ENCODE measurements around the gene UBE2K.
A peak's percentile ranks its signal among the peaks of the same experiment; 100 is the strongest.
"Not testable (repeated sequence)": the region's sequence is repeated elsewhere in the genome, so short reads cannot be mapped to it uniquely, and the experiment has no call there.

The UBE2K gene

DNA sequence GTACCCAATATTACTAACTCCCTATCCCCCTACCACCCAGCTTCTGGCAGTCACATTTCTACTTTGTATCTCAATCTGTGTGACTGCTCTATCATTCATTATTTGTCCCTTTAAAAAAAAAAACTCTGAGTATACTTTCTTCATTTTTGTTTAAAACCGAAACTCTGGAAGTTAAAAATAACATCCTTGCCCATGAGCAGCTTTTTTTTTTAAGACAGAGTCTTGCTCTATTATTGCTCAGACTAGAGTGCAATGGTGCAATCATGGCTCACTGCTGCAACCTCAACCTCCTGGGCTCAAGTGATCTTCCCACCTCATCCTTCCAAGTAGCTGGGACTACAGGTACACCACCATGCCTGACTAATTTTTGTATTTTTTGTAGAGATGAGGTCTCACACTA lies 15.8 kb downstream of the UBE2K start:
- H3K27me3 ChIP-seq (ENCODE audit: insufficient read depth, low read depth) = no peaks in the 10 kb centered on the region
- H2AFZ ChIP-seq (ENCODE audit: low read depth) = no peak overlapping the region
- no peak overlapping the region for H3K9ac ChIP-seq
- H4K20me1 ChIP-seq (ENCODE audit: insufficient read depth) = peaks cover 4% of the 10 kb centered on the region; the same call in 1 of the 2 replicates
- peaks cover 90% of the 10 kb centered on the region for H3K79me2 ChIP-seq (ENCODE audit: insufficient read depth, low read depth)
- H3K27ac ChIP-seq = peak overlapping the region; percentile 7; the same call in 1 of the 2 replicates
- no peaks in the 10 kb centered on the region for H3K36me3 ChIP-seq (ENCODE audit: insufficient read depth)
- peaks cover 55% of the 10 kb centered on the region for H3K4me1 ChIP-seq (ENCODE audit: low read depth, poor library complexity, severe bottlenecking)
- no peak overlapping the region for H3K4me3 ChIP-seq (IDR thresholded peaks at IDR 0.05; ENCODE audit: insufficient read depth, low read depth, low read length)
- H3K4me2 ChIP-seq = peak overlapping the region; percentile 26
- TF ChIP-seq, protein P1, sequence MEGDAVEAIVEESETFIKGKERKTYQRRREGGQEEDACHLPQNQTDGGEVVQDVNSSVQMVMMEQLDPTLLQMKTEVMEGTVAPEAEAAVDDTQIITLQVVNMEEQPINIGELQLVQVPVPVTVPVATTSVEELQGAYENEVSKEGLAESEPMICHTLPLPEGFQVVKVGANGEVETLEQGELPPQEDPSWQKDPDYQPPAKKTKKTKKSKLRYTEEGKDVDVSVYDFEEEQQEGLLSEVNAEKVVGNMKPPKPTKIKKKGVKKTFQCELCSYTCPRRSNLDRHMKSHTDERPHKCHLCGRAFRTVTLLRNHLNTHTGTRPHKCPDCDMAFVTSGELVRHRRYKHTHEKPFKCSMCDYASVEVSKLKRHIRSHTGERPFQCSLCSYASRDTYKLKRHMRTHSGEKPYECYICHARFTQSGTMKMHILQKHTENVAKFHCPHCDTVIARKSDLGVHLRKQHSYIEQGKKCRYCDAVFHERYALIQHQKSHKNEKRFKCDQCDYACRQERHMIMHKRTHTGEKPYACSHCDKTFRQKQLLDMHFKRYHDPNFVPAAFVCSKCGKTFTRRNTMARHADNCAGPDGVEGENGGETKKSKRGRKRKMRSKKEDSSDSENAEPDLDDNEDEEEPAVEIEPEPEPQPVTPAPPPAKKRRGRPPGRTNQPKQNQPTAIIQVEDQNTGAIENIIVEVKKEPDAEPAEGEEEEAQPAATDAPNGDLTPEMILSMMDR (conservative IDR thresholded peaks at IDR 0.05; ENCODE audit: low read depth, low read length) = no peak

DNA sequence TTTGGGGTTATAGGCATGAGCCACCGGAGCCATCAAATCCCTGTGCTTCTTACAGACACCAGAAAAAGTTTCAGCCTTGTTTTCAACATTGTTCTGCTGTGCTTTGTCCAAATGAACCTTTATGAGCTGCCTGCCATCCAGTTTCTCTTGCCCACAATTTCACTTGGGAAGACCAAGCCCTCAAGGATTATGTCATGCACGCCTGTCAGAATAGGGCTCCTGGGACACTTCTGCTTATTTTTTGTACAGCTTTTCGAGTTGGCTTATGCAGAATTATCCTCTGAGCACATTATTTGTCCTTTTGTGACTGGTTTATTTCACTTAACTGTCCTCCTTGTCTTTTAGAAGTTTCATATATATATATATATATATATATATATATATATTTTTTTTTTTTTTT lies 16.2 kb downstream of the UBE2K start:
- peaks cover 90% of the 10 kb centered on the region for H3K79me2 ChIP-seq (ENCODE audit: insufficient read depth, low read depth)
- H3K4me2 ChIP-seq = peak overlapping the region; percentile 26
- TF ChIP-seq, protein P1 (conservative IDR thresholded peaks at IDR 0.05; ENCODE audit: low read depth, low read length) = no peak
- H3K27me3 ChIP-seq (ENCODE audit: insufficient read depth, low read depth) = no peaks in the 10 kb centered on the region
- no peak overlapping the region for H2AFZ ChIP-seq (ENCODE audit: low read depth)
- H3K36me3 ChIP-seq (ENCODE audit: insufficient read depth) = no peaks in the 10 kb centered on the region
- H3K4me3 ChIP-seq (IDR thresholded peaks at IDR 0.05; ENCODE audit: insufficient read depth, low read depth, low read length) = no peak overlapping the region
- peaks cover 4% of the 10 kb centered on the region; the same call in 1 of the 2 replicates for H4K20me1 ChIP-seq (ENCODE audit: insufficient read depth)
- H3K9ac ChIP-seq = no peak overlapping the region
- peaks cover 50% of the 10 kb centered on the region for H3K4me1 ChIP-seq (ENCODE audit: low read depth, poor library complexity, severe bottlenecking)
- peak overlapping the region; percentile 7; the same call in 1 of the 2 replicates for H3K27ac ChIP-seq

DNA sequence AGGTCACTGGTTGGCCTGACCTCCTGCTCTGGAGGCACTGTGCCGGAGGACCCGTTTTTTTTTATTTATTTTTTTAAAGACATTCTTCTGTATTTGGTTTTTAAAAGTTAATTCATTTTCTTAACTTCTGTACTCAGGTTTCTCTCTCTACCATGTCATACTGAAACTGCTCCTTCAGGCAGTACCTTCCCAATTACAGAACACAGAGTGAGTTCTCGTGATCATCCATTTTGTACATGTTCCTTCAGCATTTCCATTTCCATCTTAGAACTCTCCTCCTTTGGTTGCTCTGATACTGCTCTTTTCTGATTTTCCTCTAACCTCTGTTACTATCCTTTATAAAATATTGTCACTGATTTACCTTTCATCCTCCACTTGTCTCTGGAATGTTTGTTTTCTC lies 17.9 kb downstream of the UBE2K start:
- Histone ChIP-seq H3K4me2 (no peak overlapping the region), H3K9ac (no peak overlapping the region), H3K27ac (no peak overlapping the region), H2AFZ (ENCODE audit: low read depth) (no peak overlapping the region), H3K4me1 (ENCODE audit: low read depth, poor library complexity, severe bottlenecking) (peaks cover 34% of the 10 kb centered on the region), H3K36me3 (ENCODE audit: insufficient read depth) (no peaks in the 10 kb centered on the region), H3K79me2 (ENCODE audit: insufficient read depth, low read depth) (peaks cover 90% of the 10 kb centered on the region), H3K4me3 (IDR thresholded peaks at IDR 0.05; ENCODE audit: insufficient read depth, low read depth, low read length) (no peak overlapping the region), H4K20me1 (ENCODE audit: insufficient read depth) (no peaks in the 10 kb centered on the region), H3K27me3 (ENCODE audit: insufficient read depth, low read depth) (no peaks in the 10 kb centered on the region)
- TF ChIP-seq, protein P1 (conservative IDR thresholded peaks at IDR 0.05; ENCODE audit: low read depth, low read length) = no peak

DNA sequence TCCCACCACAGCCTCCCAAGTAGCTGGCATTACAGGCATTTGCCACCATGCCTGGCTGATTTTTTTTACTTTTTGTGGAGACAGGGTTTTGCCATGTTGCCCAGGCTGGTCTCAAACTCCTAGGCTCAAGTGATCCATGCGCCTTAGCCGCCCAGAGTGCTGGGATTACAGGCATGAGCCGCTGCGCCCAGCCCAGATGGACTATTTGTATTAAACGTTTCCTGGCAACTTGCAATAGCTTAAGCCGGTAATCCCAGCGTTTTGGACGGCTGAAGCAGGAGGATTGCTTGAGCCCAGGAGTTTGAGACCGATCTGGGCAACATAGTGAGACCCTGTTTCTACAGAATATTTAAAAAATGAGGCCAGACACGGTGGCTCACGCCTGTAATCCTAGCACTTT lies 18.4 kb downstream of the UBE2K start:
- no peak overlapping the region for H3K9ac ChIP-seq
- TF ChIP-seq, protein P1 (conservative IDR thresholded peaks at IDR 0.05; ENCODE audit: low read depth, low read length) = no peak
- H3K79me2 ChIP-seq (ENCODE audit: insufficient read depth, low read depth) = peaks cover 91% of the 10 kb centered on the region
- no peaks in the 10 kb centered on the region for H4K20me1 ChIP-seq (ENCODE audit: insufficient read depth)
- H2AFZ ChIP-seq (ENCODE audit: low read depth) = no peak overlapping the region
- no peak overlapping the region for H3K4me3 ChIP-seq (IDR thresholded peaks at IDR 0.05; ENCODE audit: insufficient read depth, low read depth, low read length)
- H3K27me3 ChIP-seq (ENCODE audit: insufficient read depth, low read depth) = no peaks in the 10 kb centered on the region
- H3K4me1 ChIP-seq (ENCODE audit: low read depth, poor library complexity, severe bottlenecking) = peaks cover 30% of the 10 kb centered on the region
- H3K36me3 ChIP-seq (ENCODE audit: insufficient read depth) = no peaks in the 10 kb centered on the region
- no peak overlapping the region for H3K4me2 ChIP-seq
- H3K27ac ChIP-seq = no peak overlapping the region

DNA sequence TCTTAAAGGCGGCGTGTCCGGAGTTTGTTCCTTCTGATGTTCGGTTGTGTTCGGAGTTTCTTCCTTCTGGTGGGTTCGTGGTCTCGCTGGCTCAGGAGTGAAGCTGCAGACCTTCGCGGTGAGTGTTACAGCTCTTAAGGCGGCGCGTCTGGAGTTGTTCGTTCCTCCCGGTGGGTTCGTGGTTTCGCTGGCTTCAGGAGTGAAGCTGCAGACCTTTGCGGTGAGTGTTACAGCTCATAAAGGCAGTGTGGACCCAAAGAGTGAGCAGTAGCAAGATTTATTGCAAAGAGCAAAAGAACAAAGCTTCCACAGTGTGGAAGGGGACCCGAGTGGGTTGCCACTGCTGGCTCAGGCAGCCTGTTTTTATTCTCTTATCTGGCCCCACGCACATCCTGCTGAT lies 19.8 kb downstream of the UBE2K start:
- not testable (repeated sequence) for H4K20me1 ChIP-seq (ENCODE audit: insufficient read depth)
- peaks cover 25% of the 10 kb centered on the region for H3K4me1 ChIP-seq (ENCODE audit: low read depth, poor library complexity, severe bottlenecking)

More for the DNA sequence above, 19.8 kb downstream of the UBE2K start:
- H3K9ac ChIP-seq; H3K27me3 ChIP-seq (ENCODE audit: insufficient read depth, low read depth); H3K27ac ChIP-seq; H3K36me3 ChIP-seq (ENCODE audit: insufficient read depth); H2AFZ ChIP-seq (ENCODE audit: low read depth); H3K4me3 ChIP-seq (IDR thresholded peaks at IDR 0.05; ENCODE audit: insufficient read depth, low read depth, low read length); H3K4me2 ChIP-seq: not testable (repeated sequence)
- peaks cover 91% of the 10 kb centered on the region for H3K79me2 ChIP-seq (ENCODE audit: insufficient read depth, low read depth)

Measured in KMS-11 (cell line).